HEK293T (cell line): ENCODE results near the gene PREB.

Experiments
- CTCF ChIA-PET: fragments of 350-600 bp; formaldehyde crosslinking; extraction: SDS; loops from one replicate; lab custom pipeline; 2021; ENCODE audit warnings: antibody characterized with exemption, inconsistent platforms; lab: Yijun Ruan, JAX
- POLR2A ChIA-PET: fragments of 350-600 bp; formaldehyde crosslinking; extraction: SDS; loops from one replicate; lab custom pipeline; 2020; ENCODE audit warnings: antibody characterized with exemption, inconsistent platforms; lab: Yijun Ruan, JAX
- DNase-seq: peaks from one replicate; pipeline ENCODE4 v3.0.0; 2012; ENCODE audit warnings: mixed read lengths; ENCODE audit errors: extremely low spot score
- ARNT ChIP-seq: fragments of 450-650 bp; IDR thresholded peaks from 2 replicates; pipeline ENCODE4 v1.6.1; 2017; ENCODE audit warnings: mild to moderate bottlenecking
- BHLHE40 ChIP-seq: fragments of 450-650 bp; IDR thresholded peaks from 2 replicates; pipeline ENCODE4 v1.6.1; 2016; ENCODE audit warnings: mild to moderate bottlenecking, moderate library complexity, borderline replicate concordance
- CTBP1 ChIP-seq: fragments of 450-650 bp; IDR thresholded peaks from 2 replicates; pipeline ENCODE4 v1.6.1; 2016; ENCODE audit warnings: borderline replicate concordance
- ELF4 ChIP-seq: fragments of 450-650 bp; IDR thresholded peaks from 2 replicates; pipeline ENCODE4 v1.6.1; 2017; ENCODE audit warnings: antibody characterized with exemption
- FOXA1 ChIP-seq: fragments of 450-650 bp; IDR thresholded peaks from 2 replicates; pipeline ENCODE4 v1.6.1; 2016; ENCODE audit warnings: mild to moderate bottlenecking
- FOXK2 ChIP-seq: fragments of 450-650 bp; IDR thresholded peaks from 2 replicates; pipeline ENCODE4 v1.6.1; 2016; ENCODE audit warnings: mild to moderate bottlenecking
- FOXM1 ChIP-seq: fragments of 450-650 bp; IDR thresholded peaks from 2 replicates; pipeline ENCODE4 v1.6.1; 2017; ENCODE audit warnings: mild to moderate bottlenecking, borderline replicate concordance
- HDGF ChIP-seq: fragments of 450-650 bp; IDR thresholded peaks from 2 replicates; pipeline ENCODE4 v1.6.1; 2017; ENCODE audit warnings: antibody characterized with exemption, borderline replicate concordance
- L3MBTL2 ChIP-seq: fragments of 450-650 bp; conservative IDR thresholded peaks from 2 replicates; pipeline ENCODE4 v1.6.1; 2016; ENCODE audit warnings: mild to moderate bottlenecking
- LEF1 ChIP-seq: fragments of 450-650 bp; IDR thresholded peaks from 2 replicates; pipeline ENCODE4 v1.6.1; 2017; ENCODE audit warnings: mild to moderate bottlenecking, borderline replicate concordance
- NFRKB ChIP-seq: fragments of 450-650 bp; IDR thresholded peaks from 2 replicates; pipeline ENCODE4 v1.6.1; 2016; ENCODE audit warnings: mild to moderate bottlenecking, moderate library complexity
- SP1 ChIP-seq: fragments of 450-650 bp; IDR thresholded peaks from 2 replicates; pipeline ENCODE4 v1.6.1; 2017
- SUZ12 ChIP-seq: fragments of 450-650 bp; IDR thresholded peaks from 2 replicates; pipeline ENCODE4 v1.6.1; 2016; ENCODE audit warnings: mild to moderate bottlenecking
- TARDBP ChIP-seq: fragments of 450-650 bp; IDR thresholded peaks from 2 replicates; pipeline ENCODE4 v1.6.1; 2016
- ZNF384 ChIP-seq: fragments of 450-650 bp; IDR thresholded peaks from 2 replicates; pipeline ENCODE4 v1.6.1; 2016
- TF ChIP-seq, protein P1 (sequence below): fragments of 450-650 bp; IDR thresholded peaks from 2 replicates; pipeline ENCODE4 v1.6.1; 2016

PREB gene

DNA sequence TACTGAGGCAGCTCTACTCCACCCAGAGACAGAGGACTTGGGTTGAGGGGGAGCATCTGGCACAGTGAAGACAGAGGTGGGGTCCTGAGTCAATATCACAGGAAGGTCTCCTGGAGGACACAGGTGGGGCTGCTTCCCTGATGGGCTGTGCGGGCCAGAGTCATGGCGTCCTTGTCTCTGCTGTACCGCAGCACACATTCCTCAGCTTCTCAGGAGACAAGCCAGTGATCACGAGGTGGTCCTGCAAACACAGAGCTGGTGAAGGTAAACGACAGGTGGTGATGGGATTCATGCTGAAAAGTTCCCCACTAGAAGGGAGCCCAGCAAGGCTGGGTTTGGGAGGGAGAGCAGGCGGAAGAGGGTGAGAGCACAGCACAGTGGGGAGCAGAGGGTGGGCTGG, 24.0 kb upstream of the PREB start:
- ChIA-PET CTCF (interaction anchor here (0.6 to 0.8 kb wide), 2 partner anchors 11 to 16 kb away, joined by 3 read pairs; no protein-coding TSS in a partner anchor), POLR2A (no interaction called here)
- no peak for TF ChIP-seq SP1
- no peak for TF ChIP-seq L3MBTL2
- TF ChIP-seq HDGF, result no peak
- no peak for TF ChIP-seq ZNF384
- TF ChIP-seq ARNT, result no peak
- TF ChIP-seq BHLHE40, result no peak
- TF ChIP-seq FOXA1, result no peak
- TF ChIP-seq ELF4, result no peak
- TF ChIP-seq TARDBP, result no peak
- TF ChIP-seq SUZ12, result no peak
- no peak for TF ChIP-seq LEF1
- no peak for DNase-seq

DNA sequence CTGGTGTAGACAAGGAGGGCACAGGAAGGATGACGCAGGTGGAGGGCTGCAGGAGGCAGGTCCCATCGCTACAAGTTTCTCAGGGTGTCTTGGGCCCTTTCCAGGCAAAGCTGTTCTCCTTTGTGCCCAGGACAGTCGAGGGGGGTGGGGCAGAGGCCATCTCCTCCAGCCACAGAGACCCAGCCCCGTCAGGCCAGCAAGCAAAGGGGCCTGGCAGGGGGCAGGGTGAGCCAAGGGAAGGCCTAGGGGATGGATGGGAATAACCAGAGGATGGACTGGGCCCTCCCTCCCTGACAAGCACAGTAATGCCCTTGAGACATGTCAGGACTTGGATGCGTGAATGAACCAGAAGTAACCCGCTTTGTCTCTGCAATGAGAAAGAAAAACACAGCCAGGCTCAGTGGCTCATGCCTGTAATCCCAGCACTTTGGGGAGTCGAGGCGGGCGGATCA, 20.7 kb upstream of the PREB start:
- no peak for DNase-seq
- no peak for TF ChIP-seq ARNT
- TF ChIP-seq HDGF, result no peak
- no peak for TF ChIP-seq LEF1
- no peak for TF ChIP-seq TARDBP
- no peak for TF ChIP-seq ZNF384
- no peak for TF ChIP-seq L3MBTL2
- no peak for TF ChIP-seq ELF4
- TF ChIP-seq SUZ12, result no peak
- no peak for TF ChIP-seq NFRKB
- TF ChIP-seq BHLHE40, result no peak
- no peak for TF ChIP-seq CTBP1
- TF ChIP-seq FOXK2, result no peak
- no peak for TF ChIP-seq SP1
- TF ChIP-seq FOXA1, result no peak
- no peak for TF ChIP-seq FOXM1
- ChIA-PET CTCF (no interaction called here), POLR2A (no interaction called here)

DNA sequence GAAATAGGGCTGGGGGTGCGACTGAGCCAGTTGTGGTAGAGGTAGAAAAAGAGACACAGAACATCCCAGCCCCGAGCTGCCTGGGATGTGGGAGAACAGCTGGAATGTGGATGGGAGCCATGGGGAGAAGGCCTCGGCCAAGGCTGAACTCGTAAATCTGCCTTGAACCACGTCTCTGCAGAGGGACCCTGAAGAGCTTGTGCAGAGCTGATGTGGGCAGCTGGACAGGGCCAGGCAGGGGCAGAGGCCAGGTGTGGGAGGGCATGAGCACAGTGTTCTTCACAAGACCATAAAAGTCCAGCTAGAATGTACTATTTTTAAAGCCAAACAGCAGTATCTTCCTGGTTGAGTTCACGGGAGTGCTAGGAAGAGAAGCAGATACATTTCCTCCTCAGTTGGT, 20.1 kb upstream of the PREB start:
- DNase-seq, result no peak
- CTCF ChIA-PET, result interaction anchor here (0.9 kb wide), 1 partner anchor 16 kb away, joined by 3 read pairs; no protein-coding TSS in a partner anchor
- POLR2A ChIA-PET, result no interaction called here
- no peak for TF ChIP-seq CTBP1
- no peak for TF ChIP-seq BHLHE40
- no peak for TF ChIP-seq TARDBP
- TF ChIP-seq L3MBTL2, result no peak
- TF ChIP-seq FOXM1, result no peak
- no peak for TF ChIP-seq FOXA1
- TF ChIP-seq ARNT, result no peak
- TF ChIP-seq, protein P1, sequence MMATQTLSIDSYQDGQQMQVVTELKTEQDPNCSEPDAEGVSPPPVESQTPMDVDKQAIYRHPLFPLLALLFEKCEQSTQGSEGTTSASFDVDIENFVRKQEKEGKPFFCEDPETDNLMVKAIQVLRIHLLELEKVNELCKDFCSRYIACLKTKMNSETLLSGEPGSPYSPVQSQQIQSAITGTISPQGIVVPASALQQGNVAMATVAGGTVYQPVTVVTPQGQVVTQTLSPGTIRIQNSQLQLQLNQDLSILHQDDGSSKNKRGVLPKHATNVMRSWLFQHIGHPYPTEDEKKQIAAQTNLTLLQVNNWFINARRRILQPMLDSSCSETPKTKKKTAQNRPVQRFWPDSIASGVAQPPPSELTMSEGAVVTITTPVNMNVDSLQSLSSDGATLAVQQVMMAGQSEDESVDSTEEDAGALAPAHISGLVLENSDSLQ, result no peak
- TF ChIP-seq ZNF384, result no peak
- no peak for TF ChIP-seq SUZ12
- TF ChIP-seq NFRKB, result no peak
- TF ChIP-seq HDGF, result no peak
- no peak for TF ChIP-seq FOXK2

DNA sequence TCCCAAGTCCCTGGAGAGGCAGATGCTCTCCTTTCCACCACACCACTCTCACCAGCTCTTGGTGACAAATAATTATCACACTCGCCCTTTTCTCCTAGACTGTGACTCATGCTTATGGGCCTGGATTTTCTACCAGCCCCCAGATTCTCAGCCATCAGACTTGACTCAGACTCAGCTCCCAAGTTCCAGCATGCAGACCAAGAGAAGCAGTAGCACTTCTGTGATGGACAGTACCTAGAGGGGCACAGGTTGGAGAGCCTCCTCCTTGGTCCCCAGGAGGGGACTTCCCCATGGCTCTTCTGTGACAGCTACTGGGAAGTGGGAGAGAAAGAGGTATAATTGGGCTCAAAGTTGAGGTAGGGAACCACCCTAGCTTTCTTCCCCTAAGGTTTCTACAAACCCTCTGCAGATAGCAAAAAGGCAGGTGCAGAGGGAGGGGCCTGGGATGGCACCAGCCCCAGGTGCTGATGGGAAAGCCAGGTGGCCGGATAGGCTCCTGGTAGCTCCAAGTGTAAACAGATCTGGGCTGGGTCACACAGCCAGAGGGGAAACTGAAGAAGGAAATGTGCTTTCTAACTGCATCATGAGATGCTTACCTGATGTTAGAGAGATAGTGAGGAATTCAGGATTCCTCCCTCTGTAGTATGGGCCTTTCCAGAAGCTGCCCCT, 18.5 kb upstream of the PREB start:
- no peak for DNase-seq
- ChIA-PET CTCF (interaction anchor here (1.7 kb wide), 1 partner anchor 17 kb away, joined by 4 read pairs; no protein-coding TSS in a partner anchor), POLR2A (interaction anchor here (0.7 to 1.5 kb wide), 3 partner anchors 28 to 59 kb away, joined by 3 to 5 read pairs (median 3); partner anchors contain the start of genes ABHD1 and ATRAID)
- no peak for TF ChIP-seq L3MBTL2
- TF ChIP-seq HDGF, result no peak
- no peak for TF ChIP-seq ZNF384
- TF ChIP-seq ELF4, result no peak
- no peak for TF ChIP-seq FOXK2
- TF ChIP-seq CTBP1, result no peak
- TF ChIP-seq TARDBP, result no peak
- no peak for TF ChIP-seq LEF1
- TF ChIP-seq FOXA1, result no peak
- no peak for TF ChIP-seq SP1
- TF ChIP-seq BHLHE40, result no peak
- no peak for TF ChIP-seq SUZ12
- TF ChIP-seq ARNT, result no peak
- TF ChIP-seq NFRKB, result no peak
- no peak for TF ChIP-seq FOXM1

DNA sequence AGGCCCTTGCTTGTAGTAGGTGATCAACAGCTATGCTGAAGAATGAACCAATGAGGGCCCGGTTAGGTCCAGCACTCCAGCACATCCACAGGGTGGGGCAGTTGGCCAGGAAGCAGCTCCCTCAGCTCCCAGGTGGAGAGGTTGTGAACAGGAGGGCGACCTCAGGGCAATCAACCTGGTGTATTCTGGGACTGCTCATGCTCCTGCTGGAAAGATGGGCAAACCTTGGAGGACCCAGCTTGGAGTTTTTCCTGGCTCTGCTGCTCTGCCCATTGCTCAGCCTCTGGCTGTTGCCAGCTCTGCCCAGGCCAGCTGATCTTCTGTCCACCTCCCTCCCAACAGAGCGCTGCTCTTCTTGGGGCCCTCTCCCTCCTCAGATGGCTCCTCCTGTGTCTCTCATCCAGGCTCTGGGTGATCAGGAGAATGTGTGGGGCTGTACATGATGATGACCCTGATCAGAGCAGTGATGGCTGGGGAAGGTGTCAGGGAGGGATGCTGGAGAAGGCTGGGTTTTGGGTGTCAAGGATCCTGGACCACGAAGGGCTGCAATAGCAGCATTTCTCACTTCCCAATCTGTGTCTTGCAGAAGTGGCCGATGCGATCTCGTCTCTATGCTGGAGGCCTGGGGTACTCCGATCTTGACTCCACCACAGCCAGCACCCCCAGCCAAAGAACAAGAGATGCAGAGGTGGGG, 17.8 kb upstream of the PREB start:
- DNase-seq, result no peak
- CTCF ChIA-PET, result interaction anchor here (0.9 to 1.7 kb wide), 2 partner anchors 18 to 39 kb away, joined by 3 to 4 read pairs; no protein-coding TSS in a partner anchor
- POLR2A ChIA-PET, result interaction anchor here (0.6 to 1.5 kb wide), 5 partner anchors 19 to 59 kb away, joined by 3 to 5 read pairs (median 3); partner anchors contain the start of genes ABHD1 and ATRAID
- no peak for TF ChIP-seq L3MBTL2
- no peak for TF ChIP-seq LEF1
- no peak for TF ChIP-seq SUZ12
- TF ChIP-seq SP1, result no peak
- TF ChIP-seq, protein P1, result no peak
- no peak for TF ChIP-seq TARDBP
- TF ChIP-seq CTBP1, result no peak
- TF ChIP-seq ELF4, result no peak

DNA sequence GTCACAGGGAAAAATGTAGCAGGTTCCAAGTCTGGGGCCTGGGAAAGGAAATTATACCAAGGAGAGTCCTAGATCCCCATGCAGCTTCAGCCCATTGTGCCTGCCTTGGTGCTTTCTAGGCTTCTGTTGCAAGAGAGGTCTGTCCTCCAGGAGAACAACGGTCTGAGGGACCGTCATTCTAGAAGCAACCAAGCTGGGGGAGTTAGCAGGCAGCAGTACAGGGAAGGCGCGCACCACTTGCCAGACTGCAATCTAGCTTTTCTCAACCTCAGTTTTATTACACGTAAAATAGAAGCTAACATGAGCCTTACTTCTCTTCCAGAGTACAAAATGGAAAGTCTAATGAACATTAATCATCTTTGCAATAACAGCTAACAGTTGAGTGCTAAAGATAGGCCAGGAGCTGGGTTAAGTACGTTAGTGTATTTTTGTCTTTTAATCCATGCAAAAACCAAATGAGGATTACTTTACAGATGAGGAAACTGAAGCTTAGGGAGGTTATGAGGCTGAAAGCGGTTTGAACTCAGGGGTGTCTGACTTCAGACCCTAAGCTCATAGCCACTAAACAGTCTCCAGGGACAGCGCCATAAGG, 16.3 kb upstream of the PREB start:
- TF ChIP-seq, protein P1, result no peak
- no peak for TF ChIP-seq FOXA1
- no peak for TF ChIP-seq NFRKB
- no peak for TF ChIP-seq ARNT
- no peak for TF ChIP-seq BHLHE40
- TF ChIP-seq SP1, result no peak
- no peak for TF ChIP-seq L3MBTL2
- TF ChIP-seq LEF1, result no peak
- no peak for TF ChIP-seq SUZ12
- TF ChIP-seq FOXM1, result no peak
- ChIA-PET POLR2A (interaction anchor here (1.1 kb wide), 1 partner anchor 17 kb away, joined by 4 read pairs; the partner anchor contains the start of gene PREB), CTCF (interaction anchor here (0.9 to 1.5 kb wide), 3 partner anchors 12 to 41 kb away, joined by 3 to 5 read pairs (median 3); partner anchors contain the start of gene PRR30)
- no peak for DNase-seq
